HG03108 (cell line): ENCODE results near the gene FAR1.
"Not testable (repeated sequence)": the region's sequence is repeated elsewhere in the genome, so short reads cannot be mapped to it uniquely, and the experiment has no call there.

Experiments
- ATAC-seq: cut with Tn5 transposase; IDR thresholded peaks from one replicate; pipeline ENCODE4 v1.9.1; 2021; ENCODE audit warnings: moderate library complexity; ENCODE audit not compliant: unreplicated experiment

FAR1 gene, protein sequence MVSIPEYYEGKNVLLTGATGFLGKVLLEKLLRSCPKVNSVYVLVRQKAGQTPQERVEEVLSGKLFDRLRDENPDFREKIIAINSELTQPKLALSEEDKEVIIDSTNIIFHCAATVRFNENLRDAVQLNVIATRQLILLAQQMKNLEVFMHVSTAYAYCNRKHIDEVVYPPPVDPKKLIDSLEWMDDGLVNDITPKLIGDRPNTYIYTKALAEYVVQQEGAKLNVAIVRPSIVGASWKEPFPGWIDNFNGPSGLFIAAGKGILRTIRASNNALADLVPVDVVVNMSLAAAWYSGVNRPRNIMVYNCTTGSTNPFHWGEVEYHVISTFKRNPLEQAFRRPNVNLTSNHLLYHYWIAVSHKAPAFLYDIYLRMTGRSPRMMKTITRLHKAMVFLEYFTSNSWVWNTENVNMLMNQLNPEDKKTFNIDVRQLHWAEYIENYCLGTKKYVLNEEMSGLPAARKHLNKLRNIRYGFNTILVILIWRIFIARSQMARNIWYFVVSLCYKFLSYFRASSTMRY

DNA sequence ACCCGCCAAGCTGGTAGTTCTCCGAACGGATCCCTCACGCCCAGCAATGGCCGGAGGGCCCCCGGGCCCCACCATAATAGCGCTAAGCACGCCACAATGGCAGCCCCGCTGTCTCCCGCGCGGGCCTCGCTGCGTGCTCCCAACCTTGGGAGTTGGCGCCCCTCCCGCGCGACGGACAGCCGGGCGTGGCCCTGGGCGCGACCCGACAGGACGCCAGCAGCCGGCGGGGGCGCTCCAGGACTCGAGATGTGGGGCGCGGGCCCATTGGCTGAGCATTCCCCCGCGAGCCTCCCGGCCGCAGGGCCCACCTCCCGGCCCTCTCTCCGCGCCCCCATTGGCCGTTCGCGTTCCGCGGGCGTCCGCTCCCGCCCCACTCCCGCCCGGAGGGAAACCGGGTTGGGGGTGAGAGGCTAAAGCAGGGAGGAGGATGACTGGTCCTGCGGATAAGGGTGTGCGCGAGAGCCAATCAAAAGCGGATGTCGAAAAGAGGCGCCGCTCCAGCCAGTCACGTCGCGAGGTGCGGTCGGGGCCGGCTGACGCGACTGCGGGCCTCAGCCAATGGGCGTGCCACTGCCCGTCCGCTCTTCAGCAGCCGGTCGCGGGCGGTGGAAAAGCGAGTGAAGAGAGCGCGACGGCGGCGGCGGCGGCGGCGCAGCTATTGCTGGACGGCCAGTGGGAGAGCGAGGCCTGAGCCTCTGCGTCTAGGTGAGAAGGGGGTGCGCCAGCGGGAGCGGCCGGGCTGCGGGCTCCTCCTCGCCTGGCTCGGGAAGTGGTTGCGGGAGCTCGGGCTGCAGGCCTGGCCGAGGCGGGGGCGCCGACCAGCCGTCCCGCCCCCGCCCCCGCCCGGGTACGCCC is at the start of gene FAR1:
TSS of gene FAR1 (plus strand) at position 567 of the 855 bp plus-strand sequence. CDS start 26,098 bp downstream, outside the sequence.
- ATAC-seq: peak; percentile 87

DNA sequence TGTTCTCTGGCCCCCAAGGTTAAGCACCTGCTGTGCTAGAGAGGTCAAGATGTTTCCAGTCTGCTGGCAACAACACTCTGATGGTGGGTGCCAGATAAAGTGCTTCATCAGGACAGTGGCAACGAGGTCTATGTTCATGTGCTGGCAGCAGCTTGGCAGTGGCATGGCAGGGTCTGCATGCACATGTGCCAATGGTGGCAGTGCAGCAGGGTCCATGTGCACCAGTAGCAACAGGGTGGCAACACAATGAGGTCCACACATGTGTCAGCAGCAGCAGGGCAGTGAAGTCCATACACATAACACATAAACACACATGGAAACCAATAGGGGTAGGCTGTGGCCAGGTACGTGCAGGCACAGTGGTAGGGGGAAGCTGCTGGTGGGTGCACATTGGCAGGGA is 48.4 kb upstream of the FAR1 start:
- no peak for ATAC-seq

DNA sequence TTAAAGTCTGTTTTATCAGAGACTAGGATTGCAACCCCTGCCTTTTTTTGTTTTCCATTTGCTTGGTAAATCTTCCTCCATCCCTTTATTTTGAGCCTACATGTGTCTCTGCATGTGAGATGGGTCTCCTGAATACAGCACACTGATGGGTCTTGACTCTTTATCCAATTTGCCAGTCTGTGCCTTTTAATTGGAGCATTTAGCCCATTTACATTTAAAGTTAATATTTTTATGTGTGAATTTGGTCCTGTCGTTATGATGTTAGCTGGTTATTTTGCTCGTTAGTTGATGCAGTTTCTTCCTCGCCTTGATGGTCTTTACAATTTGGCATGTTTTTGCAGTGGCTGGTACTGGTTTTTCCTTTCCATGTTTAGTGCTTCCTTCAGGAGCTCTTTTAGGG is 41.6 kb upstream of the FAR1 start:
- ATAC-seq: not testable (repeated sequence)

DNA sequence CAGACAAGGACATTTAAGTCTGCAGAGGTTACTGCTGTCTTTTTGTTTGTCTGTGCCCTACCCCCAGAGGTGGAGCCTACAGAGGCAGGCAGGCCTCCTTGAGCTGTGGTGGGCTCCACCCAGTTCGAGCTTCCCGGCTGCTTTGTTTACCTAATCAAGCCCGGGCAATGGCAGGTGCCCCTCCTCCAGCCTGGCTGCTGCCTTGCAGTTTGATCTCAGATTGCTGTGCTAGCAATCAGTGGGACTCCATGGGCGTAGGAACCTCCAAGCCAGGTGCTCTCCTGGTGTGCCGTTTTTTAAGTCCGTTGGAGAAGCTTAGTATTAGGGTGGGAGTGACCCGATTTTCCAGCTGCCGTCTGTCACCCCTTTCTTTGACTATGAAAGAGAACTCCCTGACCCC is 39.8 kb upstream of the FAR1 start:
- not testable (repeated sequence) for ATAC-seq

- ATAC-seq: no peak
Measured at GRCh38 chr11:13629779-13630178, 38.7 kb upstream of the FAR1 start.

- ATAC-seq: no peak
Measured at GRCh38 chr11:13635290-13635689, 33.2 kb upstream of the FAR1 start.

DNA sequence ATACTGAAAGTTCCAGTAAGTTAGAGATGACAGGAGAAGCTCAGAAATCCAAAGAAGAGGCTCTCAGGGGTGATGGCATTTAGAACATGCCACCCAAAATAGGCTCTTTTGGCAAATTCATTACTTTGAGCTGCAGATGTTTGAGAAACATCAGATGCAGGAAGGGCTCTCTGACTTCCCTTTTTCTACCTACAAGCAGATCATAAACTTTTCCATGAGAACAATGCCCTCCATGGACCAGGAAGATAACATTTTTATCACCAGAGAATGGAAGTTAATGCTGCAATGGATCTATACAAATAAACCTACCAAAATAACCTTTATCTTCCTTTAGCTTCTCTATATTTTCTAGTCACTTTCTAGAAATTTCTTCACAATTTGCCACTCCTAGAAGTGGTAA is 32.7 kb upstream of the FAR1 start:
- ATAC-seq: no peak

DNA sequence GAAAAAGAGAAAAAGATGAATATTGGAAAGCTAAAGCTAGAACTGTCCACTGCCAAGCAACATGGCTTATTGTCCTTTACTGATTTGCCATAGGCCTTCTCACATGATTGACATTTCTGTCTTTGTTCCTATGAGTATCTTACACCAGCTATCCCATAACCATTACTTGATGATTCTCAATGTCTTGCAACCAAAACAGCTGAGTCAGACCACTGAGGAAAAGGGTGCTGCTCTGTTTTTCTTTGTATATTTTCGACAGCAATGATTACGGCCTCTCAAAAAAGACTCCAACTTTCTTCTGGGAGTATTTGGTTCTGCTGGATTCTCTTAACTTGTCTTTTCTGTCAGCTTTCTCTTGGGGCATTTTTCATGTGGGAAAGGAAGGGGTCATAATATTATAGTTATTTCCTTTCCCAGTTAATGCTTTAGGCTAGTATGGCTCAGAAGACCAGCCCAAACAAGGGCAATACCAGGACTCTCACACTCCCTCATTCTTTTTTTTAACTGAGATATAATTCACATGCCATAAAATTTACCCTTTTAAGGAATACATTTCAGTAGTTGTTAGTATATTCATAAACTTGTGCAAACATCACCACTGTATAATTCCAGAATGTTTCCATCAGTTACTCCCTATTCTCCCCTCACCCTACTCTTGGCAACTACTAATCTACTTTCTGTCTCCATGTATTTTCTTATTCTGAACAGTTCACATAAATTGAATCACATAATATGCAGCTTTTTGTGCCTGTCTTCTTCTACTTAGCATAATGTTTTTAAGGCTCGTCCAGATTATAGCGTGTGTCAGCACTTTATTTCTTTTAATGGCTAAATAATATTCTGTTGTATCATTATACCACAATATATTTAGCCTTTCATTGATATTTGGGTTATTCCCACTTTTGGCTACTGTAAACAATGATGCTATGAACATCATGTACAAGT is 31.1 kb upstream of the FAR1 start:
- no peak for ATAC-seq

DNA sequence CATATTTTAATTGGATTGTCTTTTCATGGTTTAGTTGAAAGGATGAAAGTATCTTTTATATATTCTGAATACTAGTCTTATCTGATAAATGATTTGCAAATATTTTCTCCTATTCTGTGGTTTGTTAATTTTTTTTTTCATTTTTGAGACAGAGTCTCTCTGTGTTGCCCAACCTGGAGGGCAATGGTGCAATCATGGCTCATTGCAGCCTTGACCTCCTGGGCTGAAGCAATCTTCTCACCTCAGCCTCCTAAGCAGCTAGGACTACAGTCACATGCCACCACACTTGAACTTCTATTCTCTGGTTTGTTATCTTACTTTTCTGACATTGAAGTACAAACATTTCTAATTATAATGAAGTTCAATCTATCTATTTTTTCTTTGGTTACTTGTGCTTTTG is 30.0 kb upstream of the FAR1 start:
- ATAC-seq: no peak

- no peak for ATAC-seq
Measured at GRCh38 chr11:13644997-13645687, 23.3 kb upstream of the FAR1 start.

DNA sequence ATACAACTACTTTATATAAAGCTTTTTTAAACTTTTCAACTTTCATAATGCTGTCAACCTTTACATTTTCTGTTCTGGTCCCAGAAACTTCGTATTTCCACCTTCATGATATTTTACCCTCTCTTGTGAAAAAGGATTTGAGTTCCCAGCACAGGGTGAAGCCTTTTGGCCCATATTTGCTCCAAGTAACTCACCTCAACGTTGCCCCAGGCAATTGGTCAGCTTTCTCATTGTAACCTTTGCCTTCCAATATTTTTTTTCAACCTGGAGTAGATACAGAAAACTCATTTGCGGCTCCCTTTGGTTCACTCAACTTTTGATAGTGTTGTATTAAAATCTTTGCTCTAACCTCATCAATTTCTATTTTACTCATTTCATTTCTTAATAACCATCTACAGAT is 21.1 kb upstream of the FAR1 start:
- ATAC-seq: no peak

DNA sequence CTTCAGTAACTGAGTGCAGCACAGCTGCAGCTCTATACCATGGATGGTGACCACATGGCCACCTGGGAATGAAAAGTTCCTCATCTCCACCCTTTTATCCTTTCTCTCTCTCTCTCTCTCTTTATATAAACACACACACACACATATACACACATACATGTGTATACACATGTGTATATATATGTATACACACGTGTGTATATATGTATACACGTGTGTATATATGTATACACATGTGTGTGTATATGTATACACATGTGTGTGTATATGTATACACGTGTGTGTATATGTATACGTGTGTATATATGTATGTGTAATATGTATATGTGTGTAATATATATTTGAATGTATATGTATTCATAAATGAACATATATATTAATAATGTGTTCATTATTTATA is 18.8 kb upstream of the FAR1 start:
- ATAC-seq: no peak

GRCh38 chr11:13651515-13651914 is 17.0 kb upstream of the FAR1 start:
- not testable (repeated sequence) for ATAC-seq

- ATAC-seq: no peak
Measured at GRCh38 chr11:13661074-13661623, 7.3 kb upstream of the FAR1 start.

- ATAC-seq: no peak
Measured at GRCh38 chr11:13663631-13664071, 4.8 kb upstream of the FAR1 start.

DNA sequence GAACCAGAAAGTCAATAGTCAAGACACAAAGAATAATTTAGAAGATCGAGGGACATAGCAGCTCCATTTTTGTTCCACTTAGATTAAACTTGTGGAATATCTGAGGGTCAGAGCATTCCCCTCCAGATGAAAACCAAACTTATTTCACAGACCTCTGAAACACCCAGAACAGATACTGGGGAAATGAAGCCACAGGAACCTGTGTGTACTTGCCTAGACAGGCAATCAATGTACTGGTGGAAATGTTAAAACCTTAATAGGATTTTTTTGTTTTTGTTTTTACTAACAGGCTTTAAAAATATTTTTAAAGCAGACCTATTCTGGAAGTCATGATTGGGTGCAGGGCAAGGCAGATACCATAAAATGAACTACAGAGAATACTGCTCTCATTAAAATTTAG is 4.1 kb upstream of the FAR1 start:
- no peak for ATAC-seq

- ATAC-seq: no peak
Measured at GRCh38 chr11:13666708-13667107, 1.8 kb upstream of the FAR1 start.

GRCh38 chr11:13667245-13667644 is 1.2 kb upstream of the FAR1 start:
- ATAC-seq: no peak

DNA sequence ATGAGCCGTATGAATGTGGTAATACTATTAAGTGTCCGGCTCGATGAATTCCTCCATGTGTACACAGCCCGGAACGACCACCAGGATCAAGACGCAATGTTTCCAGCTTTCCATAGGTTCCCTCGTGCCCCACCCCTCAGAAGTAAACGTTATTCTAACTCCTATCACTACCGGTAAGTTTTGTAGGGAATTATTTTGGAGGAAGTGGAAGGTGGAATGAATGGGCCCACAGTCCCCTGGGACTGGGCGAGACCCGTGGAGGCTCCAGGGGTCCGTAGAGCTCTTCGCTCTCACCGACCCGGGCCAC is 720 bp upstream of the FAR1 start:
- no peak for ATAC-seq

GRCh38 chr11:13668957-13669521 is 571 bp downstream of the FAR1 start:
- peak; percentile 4 for ATAC-seq
